Natural killer cell (primary cell): ENCODE results near the gene FBXO28. TPM values are rescaled to one million over a fixed set of nuclear protein-coding genes. Genes with fewer than 3 reads are reported as not detected.

Experiments used
- ATAC-seq, 3 donors: fragments of 150-1000 bp in 2 of 3; fragments of 200-7000 bp in 1 of 3; cut with Tn5 transposase; 1 replicate in 1 of 3; 2 replicates in 2 of 3; pipeline ENCODE4 v1.10.0; 2021; ENCODE audit warnings: mild to moderate bottlenecking in 2 of 3, moderate library complexity in 2 of 3
- DNase-seq, 2 donors: peaks; one replicate each; pipeline versions ENCODE4 v3.0.0 to v3.0.0-alpha.2; 2013 to 2021; ENCODE audit warnings: mixed read lengths in 1 of 2
- H3K27ac ChIP-seq: one replicate; pipeline ENCODE4 v1.5.1; 2013; ENCODE audit warnings: mild to moderate bottlenecking, low read length
- H3K27me3 ChIP-seq: one replicate; pipeline ENCODE4 v1.6.1; 2013; ENCODE audit warnings: low read length; ENCODE audit not compliant: control insufficient read depth, insufficient read depth
- H3K36me3 ChIP-seq: one replicate; pipeline ENCODE4 v1.6.1; 2013; ENCODE audit warnings: low read length; ENCODE audit not compliant: control insufficient read depth, insufficient read depth
- H3K4me1 ChIP-seq: one replicate; pipeline ENCODE4 v1.6.1; 2013; ENCODE audit warnings: low read length; ENCODE audit not compliant: control insufficient read depth, insufficient read depth
- H3K4me3 ChIP-seq: one replicate; pipeline ENCODE4 v1.5.1; 2013; ENCODE audit warnings: low read length
- H3K9me3 ChIP-seq: one replicate; pipeline ENCODE4 v1.6.1; 2013; ENCODE audit warnings: low read length; ENCODE audit not compliant: control insufficient read depth, insufficient read depth
- H3K27ac Mint-ChIP-seq, 2 donors: one replicate each; pipeline ENCODE4 v1.8.0; 2022; ENCODE audit warnings: mild to moderate bottlenecking in 2 of 2, mixed read lengths in 2 of 2, moderate library complexity in 1 of 2
- H3K27me3 Mint-ChIP-seq, 2 donors: one replicate each; pipeline ENCODE4 v1.8.0; 2022; ENCODE audit warnings: low read depth in 2 of 2, mixed read lengths in 2 of 2
- H3K36me3 Mint-ChIP-seq: one replicate; pipeline ENCODE4 v1.8.0; 2022; ENCODE audit warnings: mixed read lengths
- H3K4me1 Mint-ChIP-seq, 2 donors: one replicate each; pipeline ENCODE4 v1.8.0; 2022; ENCODE audit warnings: mixed read lengths in 2 of 2
- H3K4me3 Mint-ChIP-seq: one replicate; pipeline ENCODE4 v1.8.0; 2022; ENCODE audit warnings: mild to moderate bottlenecking, moderate library complexity, mixed read lengths
- H3K9me3 Mint-ChIP-seq, 2 donors: one replicate each; pipeline ENCODE4 v1.8.0; 2022; ENCODE audit warnings: mixed read lengths in 2 of 2
- CTCF ChIP-seq: fragments of 200-600 bp; IDR thresholded peaks from one replicate; pipeline ENCODE4 v1.8.0; 2022; ENCODE audit warnings: antibody characterized with exemption
- WGBS: methylation state at CpG from one replicate; pipeline ENCODE4 v1.1.7; 2013; ENCODE audit warnings: missing lambda C conversion rate; ENCODE audit not compliant: insufficient coverage; 5-methylcytosine and 5-hydroxymethylcytosine counted together
- intact Hi-C: fragments of 100-400 bp; cut with micrococcal nuclease; formaldehyde crosslinking; loops from one replicate; pipeline ENCODE4 v1.14.2; 2022
- total RNA-seq, 4 donors: library from RNA; stranded (reverse); fragments of 120-200 nt in 1 of 4; gene quantifications; one replicate each; pipeline versions ENCODE4 v1.2.3 to v1.2.4, GENCODE V29; 2013 to 2022

Gene FBXO28
- 10 to 100 TPM; 26.2 to 28.4 (median 28.1) TPM for total RNA-seq
- 38.8 TPM for total RNA-seq (2013)

DNA sequence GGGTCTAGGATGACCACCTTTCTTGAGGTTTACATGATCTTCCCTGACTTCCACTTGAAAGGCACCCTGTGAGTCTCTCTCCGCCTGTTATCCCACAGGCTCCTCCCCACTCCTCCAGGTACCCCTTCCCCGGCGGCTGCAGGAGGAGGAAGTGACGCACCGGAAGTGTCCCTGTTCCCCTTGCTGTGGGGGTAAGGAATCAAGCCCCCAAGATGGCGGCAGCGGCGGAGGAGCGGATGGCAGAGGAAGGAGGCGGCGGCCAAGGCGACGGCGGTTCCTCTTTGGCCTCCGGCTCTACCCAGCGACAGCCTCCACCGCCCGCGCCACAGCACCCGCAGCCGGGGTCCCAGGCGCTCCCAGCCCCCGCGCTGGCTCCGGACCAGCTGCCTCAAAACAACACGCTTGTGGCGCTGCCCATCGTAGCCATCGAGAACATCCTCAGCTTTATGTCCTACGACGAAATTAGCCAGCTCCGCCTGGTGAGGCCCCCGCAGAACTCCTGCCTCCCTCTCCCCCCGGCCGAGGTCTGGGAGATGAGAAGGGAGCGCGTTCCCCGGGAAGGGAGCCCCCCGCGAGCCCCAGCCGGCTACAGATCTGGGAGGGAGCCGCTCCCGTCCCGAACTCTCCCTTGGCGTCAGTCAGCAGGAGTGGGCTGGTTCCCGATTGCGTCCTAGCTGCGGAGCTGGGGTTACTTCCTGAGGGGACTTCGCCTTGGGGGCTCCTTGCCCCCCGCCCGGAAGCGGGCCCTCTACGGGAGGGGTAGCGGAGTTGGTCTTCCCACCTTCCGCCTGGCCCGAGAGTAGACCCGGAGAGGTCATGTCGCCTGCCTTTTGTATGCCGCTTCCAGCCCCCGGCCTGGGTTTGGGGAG lies at the start of gene FBXO28:
Gene FBXO28, plus strand, starts transcription at position 194 of the 869 bp plus-strand sequence. Its CDS starts 19 bp downstream, at position 213.
- no peaks in the 10 kb centered on the region for H3K9me3 Mint-ChIP-seq
- DNase-seq (peak; percentile 81 to 96), ATAC-seq (peak; percentile 90 to 93 (median 92))
- H3K4me3 Mint-ChIP-seq = peak within 1 kb of the TSS; percentile 97
- intact Hi-C loops = no loop called here
- Histone ChIP-seq H3K9me3 (no peaks in the 10 kb centered on the region), H3K27ac (peak within 1 kb of the TSS; percentile 95), H3K27me3 (no peaks in the 10 kb centered on the region), H3K4me1 (peaks cover 8% of the 10 kb centered on the region), H3K4me3 (peak within 1 kb of the TSS; percentile 87), H3K36me3 (peaks cover 6% of the 10 kb centered on the region)
- TF ChIP-seq CTCF = no peak
- H3K27me3 Mint-ChIP-seq = peaks cover 0 to 5% of the 10 kb centered on the region in 2 donors
- H3K4me1 Mint-ChIP-seq = peaks cover 16 to 29% of the 10 kb centered on the region in 2 donors
- under 1% methylated on average over 60 of the region's 60 CpGs for WGBS
- H3K36me3 Mint-ChIP-seq = no peaks in the 10 kb centered on the region
- H3K27ac Mint-ChIP-seq = peak within 1 kb of the TSS; percentile 89 to 94

DNA sequence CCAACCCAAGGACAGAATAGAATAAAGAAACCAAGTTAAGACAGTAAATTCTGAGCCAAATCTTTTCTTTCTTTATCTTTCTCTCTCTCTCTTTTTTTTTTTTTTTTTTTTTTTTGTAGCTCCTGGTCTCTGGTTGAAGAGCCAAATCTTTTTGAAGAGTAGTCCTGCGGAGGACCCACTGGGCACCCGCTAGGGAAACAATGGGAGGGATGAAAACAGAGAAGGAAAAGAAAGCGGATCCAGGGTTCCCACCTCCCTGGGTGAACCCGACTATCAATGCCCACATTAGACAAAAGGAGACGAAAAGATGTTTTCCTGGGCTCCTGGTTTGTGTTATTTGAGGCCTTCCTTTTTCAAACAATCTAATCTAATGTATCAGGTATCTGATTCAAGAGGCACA lies 49.8 kb upstream of the FBXO28 start:
- Mint-ChIP-seq H3K27ac (no peak overlapping the region), H3K36me3 (no peaks in the 10 kb centered on the region)
- 98% methylated on average over 4 of the region's 5 CpGs for WGBS

DNA sequence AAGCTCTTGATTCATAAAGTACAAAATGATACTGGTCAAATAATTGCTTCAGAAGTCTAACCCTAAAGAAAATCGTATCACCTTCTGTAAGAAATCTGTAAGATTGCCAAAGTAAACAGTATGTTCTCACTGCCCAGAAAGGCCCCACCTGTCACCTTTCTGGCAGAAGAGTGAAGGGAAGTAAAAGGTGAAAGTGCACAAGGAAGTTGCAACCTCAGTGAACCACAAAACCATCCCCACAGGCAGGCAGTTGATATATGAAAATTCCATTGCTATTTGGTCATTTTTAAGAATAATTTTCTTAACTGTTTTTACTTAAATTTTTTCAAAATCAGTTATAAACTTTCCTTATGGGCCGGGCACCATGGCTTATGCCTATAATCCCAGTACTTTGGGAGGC lies 48.5 kb upstream of the FBXO28 start:
- DNase-seq (no peak), ATAC-seq (no peak)
- Histone ChIP-seq H3K4me1 (no peaks in the 10 kb centered on the region), H3K4me3 (no peak overlapping the region), H3K36me3 (no peaks in the 10 kb centered on the region), H3K27me3 (no peaks in the 10 kb centered on the region), H3K27ac (no peak overlapping the region), H3K9me3 (no peaks in the 10 kb centered on the region)
- Mint-ChIP-seq H3K27ac (no peak overlapping the region), H3K9me3 (no peaks in the 10 kb centered on the region), H3K4me1 (no peaks in the 10 kb centered on the region), H3K4me3 (no peak overlapping the region), H3K36me3 (no peaks in the 10 kb centered on the region), H3K27me3 (peaks cover 9 to 38% of the 10 kb centered on the region in 2 donors)
- 100% methylated on average over 1 of the region's 2 CpGs for WGBS
- intact Hi-C loops = no loop called here
- no peak for TF ChIP-seq CTCF

More for the DNA sequence above, 49.8 kb upstream of the FBXO28 start:
- H3K27me3 ChIP-seq = no peaks in the 10 kb centered on the region
- DNase-seq (no peak), ATAC-seq (no peak)
- H3K9me3 ChIP-seq = no peaks in the 10 kb centered on the region
- H3K4me1 Mint-ChIP-seq = no peaks in the 10 kb centered on the region
- H3K27me3 Mint-ChIP-seq = peaks cover 9 to 28% of the 10 kb centered on the region in 2 donors
- no peak overlapping the region for H3K27ac ChIP-seq
- no peak for TF ChIP-seq CTCF
- H3K9me3 Mint-ChIP-seq = no peaks in the 10 kb centered on the region
- no peak overlapping the region for H3K4me3 Mint-ChIP-seq
- H3K4me1 ChIP-seq = no peaks in the 10 kb centered on the region
- no peaks in the 10 kb centered on the region for H3K36me3 ChIP-seq
- no peak overlapping the region for H3K4me3 ChIP-seq
- intact Hi-C loops = no loop called here
